ENCODE results near the gene ANKRD29. TPM values are rescaled to one million over a fixed set of nuclear protein-coding genes. Genes with fewer than 3 reads are reported as not detected.

The ANKRD29 gene
- total RNA-seq, 3 donors from 2014 or later, result 1.5 to 3.3 (median 1.9) TPM

DNA sequence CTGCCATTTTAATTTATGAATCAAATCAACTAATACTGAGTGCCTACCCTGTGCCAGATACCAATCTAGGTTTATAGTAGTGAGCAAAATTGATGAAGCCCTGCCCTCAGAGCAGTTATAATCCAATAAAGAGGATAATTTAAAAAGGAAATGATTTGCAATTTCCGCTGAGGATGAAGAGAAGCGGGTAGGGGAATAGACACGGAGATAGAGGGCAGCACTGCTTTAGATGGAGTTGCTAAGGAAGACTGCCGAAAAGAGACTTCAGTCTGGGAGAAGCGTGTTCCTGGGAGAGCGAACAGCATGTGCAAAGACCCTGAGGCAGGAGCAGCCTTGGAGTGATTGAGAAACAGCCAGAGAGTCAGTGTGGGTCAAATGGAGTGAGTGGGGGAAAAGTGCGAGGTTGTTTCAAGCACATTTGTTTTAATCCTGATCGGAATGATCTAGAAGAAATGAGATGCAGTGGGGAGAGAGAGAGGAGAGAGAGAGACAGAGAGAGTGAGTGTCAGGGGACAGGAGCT lies 38.9 kb upstream of the ANKRD29 start:
- Histone ChIP-seq H3K36me3 (ENCODE audit: low read depth) (no peaks in the 10 kb centered on the region), H3K9me3 (no peaks in the 10 kb centered on the region), H3K4me1 (ENCODE audit: low read depth) (no peaks in the 10 kb centered on the region), H3K4me3 (no peak overlapping the region)
- intact Hi-C loops (cut with DNase I, micrococcal nuclease), result loop anchor here in 1 of 2 donors (10.0 kb wide), 1 partner anchor 87 kb away; no protein-coding TSS in a partner anchor
- DNase-seq (no peak), ATAC-seq (no peak)
- TF ChIP-seq, protein P1, sequence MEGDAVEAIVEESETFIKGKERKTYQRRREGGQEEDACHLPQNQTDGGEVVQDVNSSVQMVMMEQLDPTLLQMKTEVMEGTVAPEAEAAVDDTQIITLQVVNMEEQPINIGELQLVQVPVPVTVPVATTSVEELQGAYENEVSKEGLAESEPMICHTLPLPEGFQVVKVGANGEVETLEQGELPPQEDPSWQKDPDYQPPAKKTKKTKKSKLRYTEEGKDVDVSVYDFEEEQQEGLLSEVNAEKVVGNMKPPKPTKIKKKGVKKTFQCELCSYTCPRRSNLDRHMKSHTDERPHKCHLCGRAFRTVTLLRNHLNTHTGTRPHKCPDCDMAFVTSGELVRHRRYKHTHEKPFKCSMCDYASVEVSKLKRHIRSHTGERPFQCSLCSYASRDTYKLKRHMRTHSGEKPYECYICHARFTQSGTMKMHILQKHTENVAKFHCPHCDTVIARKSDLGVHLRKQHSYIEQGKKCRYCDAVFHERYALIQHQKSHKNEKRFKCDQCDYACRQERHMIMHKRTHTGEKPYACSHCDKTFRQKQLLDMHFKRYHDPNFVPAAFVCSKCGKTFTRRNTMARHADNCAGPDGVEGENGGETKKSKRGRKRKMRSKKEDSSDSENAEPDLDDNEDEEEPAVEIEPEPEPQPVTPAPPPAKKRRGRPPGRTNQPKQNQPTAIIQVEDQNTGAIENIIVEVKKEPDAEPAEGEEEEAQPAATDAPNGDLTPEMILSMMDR (IDR thresholded peaks at IDR 0.05), result no peak

DNA sequence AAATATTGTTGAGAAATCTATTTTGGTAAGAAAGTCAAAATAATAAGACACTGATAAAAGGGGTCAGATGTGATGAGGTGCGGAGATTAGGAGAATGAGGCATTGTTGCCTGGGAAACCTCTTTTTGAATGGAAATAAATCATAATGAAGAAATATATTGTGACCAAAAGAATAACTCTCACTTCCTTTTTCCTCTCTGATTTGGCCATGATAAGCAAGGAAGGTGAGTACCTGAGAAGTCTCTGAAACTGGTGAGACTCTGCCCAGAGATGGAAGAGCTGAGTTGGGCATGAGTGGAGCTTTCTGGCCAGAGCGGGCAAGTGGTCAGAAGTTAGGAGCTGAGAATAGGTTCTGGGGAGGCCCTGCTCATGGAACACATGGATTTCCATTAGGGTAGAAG lies 38.3 kb upstream of the ANKRD29 start:
- intact Hi-C loops (cut with DNase I, micrococcal nuclease), result loop anchor here in 1 of 2 donors (10.0 kb wide), 1 partner anchor 86 kb away; no protein-coding TSS in a partner anchor
- Histone ChIP-seq H3K4me1 (ENCODE audit: low read depth) (no peaks in the 10 kb centered on the region), H3K9me3 (no peaks in the 10 kb centered on the region), H3K36me3 (ENCODE audit: low read depth) (no peaks in the 10 kb centered on the region), H3K4me3 (no peak overlapping the region)
- DNase-seq (no peak), ATAC-seq (no peak)
- TF ChIP-seq, protein P1 (IDR thresholded peaks at IDR 0.05), result no peak

DNA sequence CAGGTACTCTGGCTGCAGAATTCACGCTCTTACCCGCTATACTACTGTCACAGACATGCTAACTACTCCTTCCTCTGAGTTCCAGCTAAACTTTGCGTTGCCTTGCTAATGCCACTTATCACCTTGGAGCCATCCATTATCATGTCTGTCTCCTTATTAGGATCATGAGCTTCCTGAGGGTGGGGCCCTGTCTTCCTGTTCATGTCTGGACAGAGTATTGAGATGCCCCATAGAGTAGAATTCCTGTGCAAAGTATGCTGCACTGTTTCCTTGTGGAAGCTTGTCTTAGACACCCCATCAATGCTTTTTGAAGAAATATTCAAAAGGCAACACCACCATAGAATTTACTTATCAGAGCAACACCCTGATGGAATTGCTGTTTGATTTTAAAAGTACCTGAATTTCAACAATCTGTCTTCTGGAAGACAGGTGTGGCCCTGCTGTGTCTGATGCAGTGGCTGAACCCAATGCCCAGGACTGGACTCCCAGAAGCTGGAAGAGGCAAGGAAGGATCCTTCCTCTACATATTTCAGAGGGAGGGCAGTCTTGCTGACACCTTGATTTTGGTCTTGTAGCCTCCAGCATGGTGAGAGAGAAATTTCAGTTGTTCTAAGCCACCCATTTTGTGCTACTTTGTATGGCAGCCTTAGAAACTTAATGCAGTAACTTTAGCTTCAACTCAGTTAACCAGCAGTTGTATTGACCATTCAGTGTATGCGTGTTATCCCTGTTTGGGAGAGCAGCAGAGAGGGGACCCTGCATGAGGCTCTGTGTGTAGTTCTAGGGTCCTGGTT lies 32.1 kb upstream of the ANKRD29 start:
- DNase-seq (no peak), ATAC-seq (no peak)
- Histone ChIP-seq H3K9me3 (no peaks in the 10 kb centered on the region), H3K36me3 (ENCODE audit: low read depth) (no peaks in the 10 kb centered on the region), H3K4me1 (ENCODE audit: low read depth) (peaks cover 5% of the 10 kb centered on the region), H3K4me3 (no peak overlapping the region)
- intact Hi-C loops (cut with DNase I, micrococcal nuclease), result no loop called here
- TF ChIP-seq, protein P1 (IDR thresholded peaks at IDR 0.05), result no peak

DNA sequence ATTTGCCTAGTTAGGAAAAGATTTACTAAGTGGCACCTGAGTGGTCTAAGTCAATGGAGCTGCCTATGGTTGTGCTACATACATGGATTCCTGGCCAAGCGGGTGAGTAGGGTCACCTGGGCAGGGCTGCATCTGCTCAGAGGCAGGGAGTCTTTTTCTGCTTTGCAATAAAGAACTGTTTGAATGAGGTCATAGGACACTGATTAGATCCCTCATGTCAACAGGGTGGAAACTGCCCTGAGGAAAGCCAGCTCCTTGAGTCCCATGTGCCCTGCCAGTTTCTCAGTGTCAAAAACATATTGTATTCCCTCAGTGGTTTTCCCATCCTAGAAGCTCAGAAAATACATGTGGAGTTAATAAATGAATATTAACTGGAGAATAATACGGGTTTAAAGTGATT lies 31.1 kb upstream of the ANKRD29 start:
- intact Hi-C loops (cut with DNase I, micrococcal nuclease), result no loop called here
- Histone ChIP-seq H3K36me3 (ENCODE audit: low read depth) (no peaks in the 10 kb centered on the region), H3K4me3 (no peak overlapping the region), H3K9me3 (no peaks in the 10 kb centered on the region), H3K4me1 (ENCODE audit: low read depth) (peaks cover 10% of the 10 kb centered on the region)
- TF ChIP-seq, protein P1 (IDR thresholded peaks at IDR 0.05), result no peak
- DNase-seq (peak in 1 of 3 donors; percentile 28), ATAC-seq (peak; percentile 56)

DNA sequence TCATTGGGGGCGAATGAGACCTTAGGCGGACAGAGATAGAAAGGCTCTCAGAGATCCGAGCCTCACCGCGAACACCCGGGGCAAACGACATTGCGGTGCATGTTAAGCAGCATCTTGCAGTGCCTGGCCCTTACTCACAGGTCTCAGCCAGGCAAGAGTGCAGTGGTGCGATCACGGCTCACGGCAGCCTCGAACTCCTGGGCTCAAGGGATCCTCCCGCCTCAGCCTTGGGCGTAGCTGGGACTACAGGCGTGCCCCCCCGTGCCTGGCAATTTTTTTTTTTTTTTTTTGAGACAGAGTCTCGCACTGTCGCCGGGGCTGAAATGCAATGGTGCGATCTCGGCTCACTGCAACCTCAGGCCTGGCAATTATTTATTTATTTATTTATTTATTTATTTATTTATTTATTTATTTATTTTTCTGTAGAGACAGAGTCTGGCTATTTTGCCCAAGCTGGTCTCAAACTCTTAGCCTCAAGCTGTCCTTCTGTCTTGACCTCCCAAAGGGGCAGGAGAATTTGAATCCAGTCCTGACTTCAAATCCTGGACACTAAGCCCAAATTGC lies 27.9 kb upstream of the ANKRD29 start:
- Histone ChIP-seq H3K36me3 (ENCODE audit: low read depth) (no peaks in the 10 kb centered on the region), H3K9me3 (no peaks in the 10 kb centered on the region), H3K4me3 (no peak overlapping the region), H3K4me1 (ENCODE audit: low read depth) (peaks cover 15% of the 10 kb centered on the region)
- DNase-seq, result no peak
- no peak for ATAC-seq
- intact Hi-C loops (cut with DNase I, micrococcal nuclease), result no loop called here
- TF ChIP-seq, protein P1 (IDR thresholded peaks at IDR 0.05), result no peak
